ENCODE results near the gene KRTAP6-2. TPM values are rescaled to one million over a fixed set of nuclear protein-coding genes. Genes with fewer than 3 reads are reported as not detected.

The KRTAP6-2 gene
- total RNA-seq, 1 experiment from 2014 or later: not detected

DNA sequence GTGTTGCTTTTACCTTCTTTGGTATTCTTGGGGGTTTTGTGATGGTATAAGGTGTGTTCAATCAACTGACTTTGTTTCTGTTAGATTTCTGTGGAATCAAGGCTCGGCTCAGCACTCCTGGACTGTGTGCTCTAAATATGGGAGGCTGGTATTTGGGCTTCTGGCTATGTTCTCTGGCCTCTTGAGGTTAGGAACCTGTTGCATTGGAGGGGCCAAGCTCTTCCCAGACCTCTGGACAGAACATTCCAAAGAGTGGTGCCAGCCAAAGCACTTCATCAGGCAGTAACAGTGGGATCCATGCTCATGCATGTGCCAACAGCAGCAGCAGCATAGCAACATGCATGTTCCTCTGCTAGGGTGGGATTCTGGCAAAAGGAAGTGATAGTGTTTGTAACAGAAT lies 45.9 kb downstream of the KRTAP6-2 start:
- POLR2A ChIA-PET: no interaction called here
- intact Hi-C loops (cut with micrococcal nuclease): no loop called here
- H3K9ac ChIP-seq (ENCODE audit: low read length): no peak overlapping the region
- H3K9me3 ChIP-seq (ENCODE audit: control insufficient read depth in 1 of 2, insufficient read depth in 1 of 2, low read depth in 1 of 2, low read length in 2 of 2): peaks cover 21 to 26% of the 10 kb centered on the region in 2 experiments; a peak in 2 of 4 replicates
- no peaks in the 10 kb centered on the region for H3K36me3 ChIP-seq (ENCODE audit: control insufficient read depth in 1 of 2, insufficient read depth in 2 of 2, low read length in 2 of 2)
- no peaks in the 10 kb centered on the region for H3K27me3 ChIP-seq (ENCODE audit: insufficient read depth, low read length)
- H3K27ac ChIP-seq (ENCODE audit: low read depth, low read length): no peak overlapping the region
- DNase-seq (ENCODE audit: low read depth, low spot score) (no peak), ATAC-seq (no peak)
- no TSS peak for BruUV-seq (replicated peaks)
- CTCF ChIA-PET: no interaction called here
- no peaks in the 10 kb centered on the region for H3K9me2 ChIP-seq (ENCODE audit: insufficient read depth)
- H4K20me1 ChIP-seq (ENCODE audit: insufficient read depth): no peaks in the 10 kb centered on the region
- RAD21 ChIA-PET (ENCODE audit: low non-redundant PET in 1 of 2, low total read pairs in 2 of 2, uncharacterized antibody in 2 of 2, unreplicated experiment in 2 of 2): no interaction called here
- no peaks in the 10 kb centered on the region for H3K4me1 ChIP-seq (ENCODE audit: control insufficient read depth in 1 of 2, insufficient read depth in 2 of 2, low read length in 2 of 2)
- H3K4me3 ChIP-seq (replicated peaks in 1 of 2; ENCODE audit: low read depth in 1 of 2, low read length in 2 of 2): no peak overlapping the region
- TF ChIP-seq SP1 (IDR thresholded peaks at IDR 0.05; ENCODE audit: low read depth) (no peak), EZH2 (IDR thresholded peaks at IDR 0.05) (no peak), SRF (IDR thresholded peaks at IDR 0.05; ENCODE audit: low read depth) (no peak), ELF1 (IDR thresholded peaks at IDR 0.05; ENCODE audit: borderline replicate concordance, low read depth) (no peak), EGR1 (IDR thresholded peaks at IDR 0.05; ENCODE audit: low read depth) (no peak), CBX3 (IDR thresholded peaks at IDR 0.05; ENCODE audit: low read depth) (no peak), EZH2phosphoT487 (IDR thresholded peaks at IDR 0.05; ENCODE audit: borderline replicate concordance) (no peak), ZFX (IDR thresholded peaks at IDR 0.05) (no peak), FOSL1 (IDR thresholded peaks at IDR 0.05; ENCODE audit: low read depth) (no peak), SIN3A (IDR thresholded peaks at IDR 0.05; ENCODE audit: low read depth) (no peak), YY1 (IDR thresholded peaks at IDR 0.05; ENCODE audit: extremely low read depth, insufficient replicate concordance, low read depth, low read length) (no peak), POLR2AphosphoS5 (IDR thresholded peaks at IDR 0.05; ENCODE audit: low read depth, low read length) (no peak), RAD21 (IDR thresholded peaks at IDR 0.05; ENCODE audit: low read depth) (no peak)
- TF ChIP-seq, protein P1, sequence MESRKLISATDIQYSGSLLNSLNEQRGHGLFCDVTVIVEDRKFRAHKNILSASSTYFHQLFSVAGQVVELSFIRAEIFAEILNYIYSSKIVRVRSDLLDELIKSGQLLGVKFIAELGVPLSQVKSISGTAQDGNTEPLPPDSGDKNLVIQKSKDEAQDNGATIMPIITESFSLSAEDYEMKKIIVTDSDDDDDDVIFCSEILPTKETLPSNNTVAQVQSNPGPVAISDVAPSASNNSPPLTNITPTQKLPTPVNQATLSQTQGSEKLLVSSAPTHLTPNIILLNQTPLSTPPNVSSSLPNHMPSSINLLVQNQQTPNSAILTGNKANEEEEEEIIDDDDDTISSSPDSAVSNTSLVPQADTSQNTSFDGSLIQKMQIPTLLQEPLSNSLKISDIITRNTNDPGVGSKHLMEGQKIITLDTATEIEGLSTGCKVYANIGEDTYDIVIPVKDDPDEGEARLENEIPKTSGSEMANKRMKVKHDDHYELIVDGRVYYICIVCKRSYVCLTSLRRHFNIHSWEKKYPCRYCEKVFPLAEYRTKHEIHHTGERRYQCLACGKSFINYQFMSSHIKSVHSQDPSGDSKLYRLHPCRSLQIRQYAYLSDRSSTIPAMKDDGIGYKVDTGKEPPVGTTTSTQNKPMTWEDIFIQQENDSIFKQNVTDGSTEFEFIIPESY (IDR thresholded peaks at IDR 0.05; ENCODE audit: extremely low read depth, insufficient replicate concordance, low read length): no peak
- TF ChIP-seq, protein P2, sequence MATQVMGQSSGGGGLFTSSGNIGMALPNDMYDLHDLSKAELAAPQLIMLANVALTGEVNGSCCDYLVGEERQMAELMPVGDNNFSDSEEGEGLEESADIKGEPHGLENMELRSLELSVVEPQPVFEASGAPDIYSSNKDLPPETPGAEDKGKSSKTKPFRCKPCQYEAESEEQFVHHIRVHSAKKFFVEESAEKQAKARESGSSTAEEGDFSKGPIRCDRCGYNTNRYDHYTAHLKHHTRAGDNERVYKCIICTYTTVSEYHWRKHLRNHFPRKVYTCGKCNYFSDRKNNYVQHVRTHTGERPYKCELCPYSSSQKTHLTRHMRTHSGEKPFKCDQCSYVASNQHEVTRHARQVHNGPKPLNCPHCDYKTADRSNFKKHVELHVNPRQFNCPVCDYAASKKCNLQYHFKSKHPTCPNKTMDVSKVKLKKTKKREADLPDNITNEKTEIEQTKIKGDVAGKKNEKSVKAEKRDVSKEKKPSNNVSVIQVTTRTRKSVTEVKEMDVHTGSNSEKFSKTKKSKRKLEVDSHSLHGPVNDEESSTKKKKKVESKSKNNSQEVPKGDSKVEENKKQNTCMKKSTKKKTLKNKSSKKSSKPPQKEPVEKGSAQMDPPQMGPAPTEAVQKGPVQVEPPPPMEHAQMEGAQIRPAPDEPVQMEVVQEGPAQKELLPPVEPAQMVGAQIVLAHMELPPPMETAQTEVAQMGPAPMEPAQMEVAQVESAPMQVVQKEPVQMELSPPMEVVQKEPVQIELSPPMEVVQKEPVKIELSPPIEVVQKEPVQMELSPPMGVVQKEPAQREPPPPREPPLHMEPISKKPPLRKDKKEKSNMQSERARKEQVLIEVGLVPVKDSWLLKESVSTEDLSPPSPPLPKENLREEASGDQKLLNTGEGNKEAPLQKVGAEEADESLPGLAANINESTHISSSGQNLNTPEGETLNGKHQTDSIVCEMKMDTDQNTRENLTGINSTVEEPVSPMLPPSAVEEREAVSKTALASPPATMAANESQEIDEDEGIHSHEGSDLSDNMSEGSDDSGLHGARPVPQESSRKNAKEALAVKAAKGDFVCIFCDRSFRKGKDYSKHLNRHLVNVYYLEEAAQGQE (IDR thresholded peaks at IDR 0.05; ENCODE audit: low read depth): no peak
- TF ChIP-seq, protein P3, sequence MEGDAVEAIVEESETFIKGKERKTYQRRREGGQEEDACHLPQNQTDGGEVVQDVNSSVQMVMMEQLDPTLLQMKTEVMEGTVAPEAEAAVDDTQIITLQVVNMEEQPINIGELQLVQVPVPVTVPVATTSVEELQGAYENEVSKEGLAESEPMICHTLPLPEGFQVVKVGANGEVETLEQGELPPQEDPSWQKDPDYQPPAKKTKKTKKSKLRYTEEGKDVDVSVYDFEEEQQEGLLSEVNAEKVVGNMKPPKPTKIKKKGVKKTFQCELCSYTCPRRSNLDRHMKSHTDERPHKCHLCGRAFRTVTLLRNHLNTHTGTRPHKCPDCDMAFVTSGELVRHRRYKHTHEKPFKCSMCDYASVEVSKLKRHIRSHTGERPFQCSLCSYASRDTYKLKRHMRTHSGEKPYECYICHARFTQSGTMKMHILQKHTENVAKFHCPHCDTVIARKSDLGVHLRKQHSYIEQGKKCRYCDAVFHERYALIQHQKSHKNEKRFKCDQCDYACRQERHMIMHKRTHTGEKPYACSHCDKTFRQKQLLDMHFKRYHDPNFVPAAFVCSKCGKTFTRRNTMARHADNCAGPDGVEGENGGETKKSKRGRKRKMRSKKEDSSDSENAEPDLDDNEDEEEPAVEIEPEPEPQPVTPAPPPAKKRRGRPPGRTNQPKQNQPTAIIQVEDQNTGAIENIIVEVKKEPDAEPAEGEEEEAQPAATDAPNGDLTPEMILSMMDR (IDR thresholded peaks at IDR 0.05 in 2 of 3, conservative IDR thresholded peaks at IDR 0.05 in 1 of 3; ENCODE audit: borderline replicate concordance in 1 of 3, insufficient read depth in 1 of 3, low read depth in 2 of 3, low read length in 2 of 3): no peak
- H2AFZ ChIP-seq (ENCODE audit: low read depth, low read length, poor library complexity, severe bottlenecking): no peak overlapping the region
- H3K79me2 ChIP-seq (ENCODE audit: insufficient read depth, low read length): no peaks in the 10 kb centered on the region
- H3K4me2 ChIP-seq (ENCODE audit: low read length): no peak overlapping the region

Data from HCT116 (cell line).